Measurements from ENCODE around the gene ENTPD7.

DNA sequence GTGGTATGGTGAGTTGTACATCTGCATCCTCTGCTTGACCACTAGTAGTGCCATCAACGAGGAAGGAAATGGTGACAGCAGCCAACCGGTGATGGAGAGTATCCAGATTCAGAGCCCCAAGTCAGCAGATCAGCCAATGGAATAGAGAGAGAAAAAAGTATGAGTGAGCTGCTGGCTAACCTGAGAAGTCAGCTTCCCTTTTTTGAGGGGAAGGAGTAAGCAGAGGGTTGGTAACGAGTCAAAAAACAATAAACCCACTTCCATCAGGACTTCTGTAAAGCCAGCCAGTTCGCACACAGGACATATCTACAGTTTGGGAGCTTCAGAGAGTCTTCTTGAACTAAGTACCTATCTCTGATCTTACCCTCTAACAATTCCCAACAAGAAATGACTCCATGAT, 48.0 kb upstream of the ENTPD7 start:
- TF ChIP-seq MYC (IDR thresholded peaks at IDR 0.05; ENCODE audit: low read depth, low read length) (no peak), POLR2A (IDR thresholded peaks at IDR 0.05; ENCODE audit: extremely low read depth, insufficient read length) (no peak)
- TF ChIP-seq, protein P1, sequence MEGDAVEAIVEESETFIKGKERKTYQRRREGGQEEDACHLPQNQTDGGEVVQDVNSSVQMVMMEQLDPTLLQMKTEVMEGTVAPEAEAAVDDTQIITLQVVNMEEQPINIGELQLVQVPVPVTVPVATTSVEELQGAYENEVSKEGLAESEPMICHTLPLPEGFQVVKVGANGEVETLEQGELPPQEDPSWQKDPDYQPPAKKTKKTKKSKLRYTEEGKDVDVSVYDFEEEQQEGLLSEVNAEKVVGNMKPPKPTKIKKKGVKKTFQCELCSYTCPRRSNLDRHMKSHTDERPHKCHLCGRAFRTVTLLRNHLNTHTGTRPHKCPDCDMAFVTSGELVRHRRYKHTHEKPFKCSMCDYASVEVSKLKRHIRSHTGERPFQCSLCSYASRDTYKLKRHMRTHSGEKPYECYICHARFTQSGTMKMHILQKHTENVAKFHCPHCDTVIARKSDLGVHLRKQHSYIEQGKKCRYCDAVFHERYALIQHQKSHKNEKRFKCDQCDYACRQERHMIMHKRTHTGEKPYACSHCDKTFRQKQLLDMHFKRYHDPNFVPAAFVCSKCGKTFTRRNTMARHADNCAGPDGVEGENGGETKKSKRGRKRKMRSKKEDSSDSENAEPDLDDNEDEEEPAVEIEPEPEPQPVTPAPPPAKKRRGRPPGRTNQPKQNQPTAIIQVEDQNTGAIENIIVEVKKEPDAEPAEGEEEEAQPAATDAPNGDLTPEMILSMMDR (IDR thresholded peaks at IDR 0.05; ENCODE audit: low read depth, low read length), result no peak
- TF ChIP-seq, protein P2, sequence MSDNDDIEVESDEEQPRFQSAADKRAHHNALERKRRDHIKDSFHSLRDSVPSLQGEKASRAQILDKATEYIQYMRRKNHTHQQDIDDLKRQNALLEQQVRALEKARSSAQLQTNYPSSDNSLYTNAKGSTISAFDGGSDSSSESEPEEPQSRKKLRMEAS (IDR thresholded peaks at IDR 0.05; ENCODE audit: low read depth, low read length), result no peak

All from NB4 (cell line).